Smooth muscle cell (in vitro differentiated cells): ENCODE data around the gene COLEC12. TPM values are rescaled to one million over a fixed set of nuclear protein-coding genes. Genes with fewer than 3 reads are reported as not detected.

Source experiments
- DNase-seq: peaks from one replicate; lab custom pipeline; 2025; ENCODE audit not compliant: unreplicated experiment; lab: John Stamatoyannopoulos, UW
- H2AFZ ChIP-seq: fragments of 200-600 bp; sonication (generic); 2 replicates; pipeline ENCODE4 v1.6.0; 2016; ENCODE audit warnings: antibody characterized with exemption, low read depth, mild to moderate bottlenecking
- H3F3A ChIP-seq: fragments of 200-600 bp; sonication (generic); 2 replicates; pipeline ENCODE4 v1.6.0; 2017; ENCODE audit warnings: antibody characterized with exemption, low read depth
- H3K27ac ChIP-seq: fragments of 200-600 bp; sonication (generic); 2 replicates; pipeline ENCODE4 v1.5.1; 2016; ENCODE audit warnings: low read depth, mild to moderate bottlenecking
- H3K27me3 ChIP-seq: fragments of 200-600 bp; sonication (generic); 2 replicates; pipeline ENCODE4 v1.6.1; 2016; ENCODE audit warnings: low read depth, mild to moderate bottlenecking
- H3K36me3 ChIP-seq: fragments of 200-600 bp; sonication (generic); 2 replicates; pipeline ENCODE4 v1.5.1; 2016; ENCODE audit warnings: low read depth
- H3K4me1 ChIP-seq: fragments of 200-600 bp; sonication (generic); 2 replicates; pipeline ENCODE4 v1.5.1; 2016; ENCODE audit warnings: low read depth
- H3K4me2 ChIP-seq: fragments of 200-600 bp; sonication (generic); 2 replicates; pipeline ENCODE4 v1.6.0; 2016; ENCODE audit warnings: mild to moderate bottlenecking
- H3K4me3 ChIP-seq: fragments of 200-600 bp; sonication (generic); 2 replicates; pipeline ENCODE4 v1.5.1; 2016; ENCODE audit warnings: mild to moderate bottlenecking
- H3K79me2 ChIP-seq: fragments of 200-600 bp; sonication (generic); 2 replicates; pipeline ENCODE4 v1.6.0; 2016; ENCODE audit warnings: low read depth, mild to moderate bottlenecking
- H3K9ac ChIP-seq: fragments of 200-600 bp; sonication (generic); 2 replicates; pipeline ENCODE4 v1.6.0; 2016; ENCODE audit warnings: low read depth
- H3K9me3 ChIP-seq: fragments of 200-600 bp; sonication (generic); replicated peaks from 2 replicates; pipeline ENCODE4 v1.5.1; 2016; ENCODE audit warnings: low read depth
- H4K20me1 ChIP-seq: fragments of 200-600 bp; sonication (generic); 2 replicates; pipeline ENCODE4 v1.6.0; 2016; ENCODE audit warnings: low read depth
- WGBS: methylation state at CpG from one replicate; pipeline ENCODE4 v1.1.7; 2016; ENCODE audit warnings: low lambda C conversion rate; 5-methylcytosine and 5-hydroxymethylcytosine counted together
- polyA plus RNA-seq: library from polyadenylated mRNA; unstranded; fragments of >200 nt; fragmentation: Nextera tagmentation; extraction: Ambion mirVana; gene quantifications from 2 replicates; pipeline ENCODE4 v1.2.1, GENCODE V29; 2016
- total RNA-seq: library from RNA; depleted of rRNA; stranded (reverse); fragments of >200 nt; gene quantifications from 2 replicates; pipeline ENCODE4 v1.2.3, GENCODE V29; 2014
- TF ChIP-seq, protein P1 (sequence below): fragments of 200-600 bp; sonication (generic); IDR thresholded peaks from 2 replicates; pipeline ENCODE4 v1.5.1; 2017; ENCODE audit warnings: borderline replicate concordance, mild to moderate bottlenecking, antibody characterized with exemption; ENCODE audit not compliant: insufficient read depth, poor library complexity, severe bottlenecking

The COLEC12 gene
- total and polyA plus RNA-seq, 2 experiments from 2014 or later = 10.8 to 13.7 TPM

- WGBS = 91% methylated on average over 6 of the region's 6 CpGs
- Histone ChIP-seq H4K20me1 (no peaks in the 10 kb centered on the region), H3K4me3 (no peak overlapping the region), H3K36me3 (no peaks in the 10 kb centered on the region), H3K9me3 (no peaks in the 10 kb centered on the region), H3K4me2 (no peak overlapping the region), H3K79me2 (no peaks in the 10 kb centered on the region), H3K4me1 (peaks cover 6% of the 10 kb centered on the region), H2AFZ (no peak overlapping the region), H3F3A (no peaks in the 10 kb centered on the region), H3K27me3 (no peaks in the 10 kb centered on the region), H3K27ac (no peak overlapping the region), H3K9ac (no peak overlapping the region)
- no peak for DNase-seq
- TF ChIP-seq, protein P1, sequence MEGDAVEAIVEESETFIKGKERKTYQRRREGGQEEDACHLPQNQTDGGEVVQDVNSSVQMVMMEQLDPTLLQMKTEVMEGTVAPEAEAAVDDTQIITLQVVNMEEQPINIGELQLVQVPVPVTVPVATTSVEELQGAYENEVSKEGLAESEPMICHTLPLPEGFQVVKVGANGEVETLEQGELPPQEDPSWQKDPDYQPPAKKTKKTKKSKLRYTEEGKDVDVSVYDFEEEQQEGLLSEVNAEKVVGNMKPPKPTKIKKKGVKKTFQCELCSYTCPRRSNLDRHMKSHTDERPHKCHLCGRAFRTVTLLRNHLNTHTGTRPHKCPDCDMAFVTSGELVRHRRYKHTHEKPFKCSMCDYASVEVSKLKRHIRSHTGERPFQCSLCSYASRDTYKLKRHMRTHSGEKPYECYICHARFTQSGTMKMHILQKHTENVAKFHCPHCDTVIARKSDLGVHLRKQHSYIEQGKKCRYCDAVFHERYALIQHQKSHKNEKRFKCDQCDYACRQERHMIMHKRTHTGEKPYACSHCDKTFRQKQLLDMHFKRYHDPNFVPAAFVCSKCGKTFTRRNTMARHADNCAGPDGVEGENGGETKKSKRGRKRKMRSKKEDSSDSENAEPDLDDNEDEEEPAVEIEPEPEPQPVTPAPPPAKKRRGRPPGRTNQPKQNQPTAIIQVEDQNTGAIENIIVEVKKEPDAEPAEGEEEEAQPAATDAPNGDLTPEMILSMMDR = no peak
Observed at GRCh38 chr18:394262-394986, 106.1 kb downstream of the COLEC12 start.

- no peaks in the 10 kb centered on the region for H3K36me3 ChIP-seq
- no peak overlapping the region for H3K9ac ChIP-seq
- H3K27ac ChIP-seq = no peak overlapping the region
- no peaks in the 10 kb centered on the region for H3F3A ChIP-seq
- WGBS = 63% methylated on average over 6 of the region's 6 CpGs
- no peaks in the 10 kb centered on the region for H4K20me1 ChIP-seq
- H3K9me3 ChIP-seq = no peaks in the 10 kb centered on the region
- no peak overlapping the region for H3K4me3 ChIP-seq
- TF ChIP-seq, protein P1 = no peak
- no peaks in the 10 kb centered on the region for H3K27me3 ChIP-seq
- no peak for DNase-seq
- no peak overlapping the region for H3K4me2 ChIP-seq
- no peak overlapping the region for H2AFZ ChIP-seq
- H3K4me1 ChIP-seq = peaks cover 6% of the 10 kb centered on the region
- H3K79me2 ChIP-seq = no peaks in the 10 kb centered on the region
Observed at GRCh38 chr18:393574-393957, 106.9 kb downstream of the COLEC12 start.

GRCh38 chr18:392928-393573 is 107.5 kb downstream of the COLEC12 start:
- H3K9me3 ChIP-seq = no peaks in the 10 kb centered on the region
- H3K4me3 ChIP-seq = no peak overlapping the region
- no peak overlapping the region for H3K27ac ChIP-seq
- no peaks in the 10 kb centered on the region for H4K20me1 ChIP-seq
- H3F3A ChIP-seq = no peaks in the 10 kb centered on the region
- 82% methylated on average over 6 of the region's 6 CpGs for WGBS
- TF ChIP-seq, protein P1 = no peak
- H3K9ac ChIP-seq = no peak overlapping the region
- H3K4me2 ChIP-seq = no peak overlapping the region
- H3K4me1 ChIP-seq = peaks cover 6% of the 10 kb centered on the region
- H2AFZ ChIP-seq = no peak overlapping the region
- H3K36me3 ChIP-seq = no peaks in the 10 kb centered on the region
- H3K79me2 ChIP-seq = no peaks in the 10 kb centered on the region
- no peaks in the 10 kb centered on the region for H3K27me3 ChIP-seq
- no peak for DNase-seq
